Stomach (tissue), 4 donors: ENCODE results near the gene WWP2.

Experiments used
- EP300 ChIP-seq: sonication (generic); formaldehyde crosslinking; IDR thresholded peaks from one replicate; pipeline ENCODE4 v1.6.1; 2017; ENCODE audit warnings: antibody characterized with exemption
- POLR2A ChIP-seq, 4 donors: fragments of 450-650 bp; IDR thresholded peaks; one replicate each; pipeline ENCODE4 v1.6.1; 2016; ENCODE audit warnings: antibody characterized with exemption in 4 of 4, control low read depth in 2 of 4, mild to moderate bottlenecking in 1 of 4, moderate library complexity in 1 of 4
- POLR2AphosphoS5 ChIP-seq, 3 donors: sonication (generic); formaldehyde crosslinking; IDR thresholded peaks; one replicate each; pipeline ENCODE4 v1.6.1; 2016; ENCODE audit warnings: antibody characterized with exemption in 3 of 3
- TF ChIP-seq, protein P1 (sequence below), 7 experiments: fragments of 450-650 bp in 4 of 7; fragments of 200-600 bp in 3 of 7; sonication (generic) in 3 of 7; IDR thresholded peaks; one replicate each; pipeline ENCODE4 v1.5.1; 2016 to 2019; ENCODE audit warnings: antibody characterized with exemption in 7 of 7, control low read depth in 2 of 7, mild to moderate bottlenecking in 1 of 7

GRCh38 chr16:69883744-69884143, 121.6 kb downstream of the WWP2 start:
- TF ChIP-seq, protein P1, sequence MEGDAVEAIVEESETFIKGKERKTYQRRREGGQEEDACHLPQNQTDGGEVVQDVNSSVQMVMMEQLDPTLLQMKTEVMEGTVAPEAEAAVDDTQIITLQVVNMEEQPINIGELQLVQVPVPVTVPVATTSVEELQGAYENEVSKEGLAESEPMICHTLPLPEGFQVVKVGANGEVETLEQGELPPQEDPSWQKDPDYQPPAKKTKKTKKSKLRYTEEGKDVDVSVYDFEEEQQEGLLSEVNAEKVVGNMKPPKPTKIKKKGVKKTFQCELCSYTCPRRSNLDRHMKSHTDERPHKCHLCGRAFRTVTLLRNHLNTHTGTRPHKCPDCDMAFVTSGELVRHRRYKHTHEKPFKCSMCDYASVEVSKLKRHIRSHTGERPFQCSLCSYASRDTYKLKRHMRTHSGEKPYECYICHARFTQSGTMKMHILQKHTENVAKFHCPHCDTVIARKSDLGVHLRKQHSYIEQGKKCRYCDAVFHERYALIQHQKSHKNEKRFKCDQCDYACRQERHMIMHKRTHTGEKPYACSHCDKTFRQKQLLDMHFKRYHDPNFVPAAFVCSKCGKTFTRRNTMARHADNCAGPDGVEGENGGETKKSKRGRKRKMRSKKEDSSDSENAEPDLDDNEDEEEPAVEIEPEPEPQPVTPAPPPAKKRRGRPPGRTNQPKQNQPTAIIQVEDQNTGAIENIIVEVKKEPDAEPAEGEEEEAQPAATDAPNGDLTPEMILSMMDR (IDR thresholded peaks at IDR 0.05), result no peak
- no peak for TF ChIP-seq POLR2AphosphoS5 (IDR thresholded peaks at IDR 0.05)
- no peak for TF ChIP-seq POLR2A (IDR thresholded peaks at IDR 0.05)
- no peak for TF ChIP-seq EP300
